Erythroblast (primary cell): Measurements from ENCODE around the gene CCDC157.

ENCODE experiments used
- GATA1 ChIP-seq: IDR thresholded peaks from 2 replicates; pipeline ENCODE4 v1.6.1; 2011; ENCODE audit warnings: low read depth, mild to moderate bottlenecking, control low read depth, low read length, moderate library complexity
- POLR2A ChIP-seq: IDR thresholded peaks from 2 replicates; pipeline ENCODE4 v1.6.1; 2011; ENCODE audit warnings: mild to moderate bottlenecking, low read length

DNA sequence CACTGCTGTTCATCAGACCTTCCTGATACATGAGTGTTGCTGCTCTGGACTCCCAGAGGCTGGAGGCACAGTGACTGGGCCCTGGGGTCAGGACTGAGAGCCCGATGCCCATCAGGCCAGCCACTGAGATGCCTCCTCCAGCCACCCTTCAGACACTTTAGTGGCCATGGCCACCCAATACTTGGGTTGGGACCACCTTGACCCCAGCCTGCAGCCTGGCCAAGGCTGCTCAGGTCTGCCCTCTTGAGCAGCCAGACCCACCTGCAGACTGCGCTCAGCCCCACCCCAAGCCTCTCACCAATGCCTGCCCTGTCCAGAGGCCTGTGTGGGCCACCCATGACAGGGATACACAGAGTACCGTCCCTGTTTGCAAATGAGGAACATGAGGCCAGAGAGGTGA is 26.3 kb downstream of the CCDC157 start:
- no peak for TF ChIP-seq POLR2A
- no peak for TF ChIP-seq GATA1
